ENCODE data around the gene TMEM60. TPM values are rescaled to one million over a fixed set of nuclear protein-coding genes. Genes with fewer than 3 reads are reported as not detected.
A peak's percentile ranks its signal among the peaks of the same experiment; 100 is the strongest.

TMEM60 gene
- total and polyA plus RNA-seq, 2 of the 13 experiments (the other 11 are each of a cell fraction or from before 2014, with no cell fraction given): 25.6 to 27.7 TPM

- TF ChIP-seq PRDM4 (CRISPR knock-in tag; IDR thresholded peaks at IDR 0.05; ENCODE audit: borderline replicate concordance) (no peak), HOXA5 (CRISPR knock-in tag; IDR thresholded peaks at IDR 0.05) (no peak), ZNF24 (IDR thresholded peaks at IDR 0.05) (0 out of 2 replicates have a peak, but pooled peaks have one; percentile 20), CTCF (CRISPR knock-in tag; IDR thresholded peaks at IDR 0.05) (no peak), GZF1 (CRISPR knock-in tag; IDR thresholded peaks at IDR 0.05) (0 out of 2 replicates have a peak, but pooled peaks have one; percentile 1), JARID2 (CRISPR knock-in tag; IDR thresholded peaks at IDR 0.05; ENCODE audit: insufficient replicate concordance) (no peak), ZNF230 (CRISPR knock-in tag; IDR thresholded peaks at IDR 0.05) (no peak), ZNF672 (CRISPR knock-in tag; IDR thresholded peaks at IDR 0.05) (no peak), JUNB (CRISPR knock-in tag; IDR thresholded peaks at IDR 0.05; ENCODE audit: borderline replicate concordance) (no peak), KMT2B (CRISPR knock-in tag; IDR thresholded peaks at IDR 0.05) (no peak), ZNF713 (CRISPR knock-in tag; IDR thresholded peaks at IDR 0.05) (no peak), ZNF773 (CRISPR knock-in tag; IDR thresholded peaks at IDR 0.05; ENCODE audit: borderline replicate concordance) (0 out of 2 replicates have a peak, but pooled peaks have one; percentile 13)
- TF ChIP-seq, protein P1, sequence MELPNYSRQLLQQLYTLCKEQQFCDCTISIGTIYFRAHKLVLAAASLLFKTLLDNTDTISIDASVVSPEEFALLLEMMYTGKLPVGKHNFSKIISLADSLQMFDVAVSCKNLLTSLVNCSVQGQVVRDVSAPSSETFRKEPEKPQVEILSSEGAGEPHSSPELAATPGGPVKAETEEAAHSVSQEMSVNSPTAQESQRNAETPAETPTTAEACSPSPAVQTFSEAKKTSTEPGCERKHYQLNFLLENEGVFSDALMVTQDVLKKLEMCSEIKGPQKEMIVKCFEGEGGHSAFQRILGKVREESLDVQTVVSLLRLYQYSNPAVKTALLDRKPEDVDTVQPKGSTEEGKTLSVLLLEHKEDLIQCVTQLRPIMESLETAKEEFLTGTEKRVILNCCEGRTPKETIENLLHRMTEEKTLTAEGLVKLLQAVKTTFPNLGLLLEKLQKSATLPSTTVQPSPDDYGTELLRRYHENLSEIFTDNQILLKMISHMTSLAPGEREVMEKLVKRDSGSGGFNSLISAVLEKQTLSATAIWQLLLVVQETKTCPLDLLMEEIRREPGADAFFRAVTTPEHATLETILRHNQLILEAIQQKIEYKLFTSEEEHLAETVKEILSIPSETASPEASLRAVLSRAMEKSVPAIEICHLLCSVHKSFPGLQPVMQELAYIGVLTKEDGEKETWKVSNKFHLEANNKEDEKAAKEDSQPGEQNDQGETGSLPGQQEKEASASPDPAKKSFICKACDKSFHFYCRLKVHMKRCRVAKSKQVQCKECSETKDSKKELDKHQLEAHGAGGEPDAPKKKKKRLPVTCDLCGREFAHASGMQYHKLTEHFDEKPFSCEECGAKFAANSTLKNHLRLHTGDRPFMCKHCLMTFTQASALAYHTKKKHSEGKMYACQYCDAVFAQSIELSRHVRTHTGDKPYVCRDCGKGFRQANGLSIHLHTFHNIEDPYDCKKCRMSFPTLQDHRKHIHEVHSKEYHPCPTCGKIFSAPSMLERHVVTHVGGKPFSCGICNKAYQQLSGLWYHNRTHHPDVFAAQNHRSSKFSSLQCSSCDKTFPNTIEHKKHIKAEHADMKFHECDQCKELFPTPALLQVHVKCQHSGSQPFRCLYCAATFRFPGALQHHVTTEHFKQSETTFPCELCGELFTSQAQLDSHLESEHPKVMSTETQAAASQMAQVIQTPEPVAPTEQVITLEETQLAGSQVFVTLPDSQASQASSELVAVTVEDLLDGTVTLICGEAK (IDR thresholded peaks at IDR 0.05): no peak
- TF ChIP-seq, protein P1 (CRISPR knock-in tag; IDR thresholded peaks at IDR 0.05): peak; percentile 28; the same call in 1 of the 2 replicates
- TF ChIP-seq, protein P2, sequence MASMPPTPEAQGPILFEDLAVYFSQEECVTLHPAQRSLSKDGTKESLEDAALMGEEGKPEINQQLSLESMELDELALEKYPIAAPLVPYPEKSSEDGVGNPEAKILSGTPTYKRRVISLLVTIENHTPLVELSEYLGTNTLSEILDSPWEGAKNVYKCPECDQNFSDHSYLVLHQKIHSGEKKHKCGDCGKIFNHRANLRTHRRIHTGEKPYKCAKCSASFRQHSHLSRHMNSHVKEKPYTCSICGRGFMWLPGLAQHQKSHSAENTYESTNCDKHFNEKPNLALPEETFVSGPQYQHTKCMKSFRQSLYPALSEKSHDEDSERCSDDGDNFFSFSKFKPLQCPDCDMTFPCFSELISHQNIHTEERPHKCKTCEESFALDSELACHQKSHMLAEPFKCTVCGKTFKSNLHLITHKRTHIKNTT (CRISPR knock-in tag; IDR thresholded peaks at IDR 0.05): no peak
Observed at GRCh38 chr7:77797734-77798393, 370 bp downstream of the TMEM60 start (continued).

Measured in HepG2 (cell line).